Raji (cell line): ENCODE data around the gene RAB40C.

Experiments used
- POLR2A ChIP-seq: IDR thresholded peaks from 2 replicates; pipeline ENCODE4 v1.6.1; 2011; ENCODE audit warnings: low read depth, low read length, control low read depth; ENCODE audit not compliant: insufficient read depth

RAB40C gene

DNA sequence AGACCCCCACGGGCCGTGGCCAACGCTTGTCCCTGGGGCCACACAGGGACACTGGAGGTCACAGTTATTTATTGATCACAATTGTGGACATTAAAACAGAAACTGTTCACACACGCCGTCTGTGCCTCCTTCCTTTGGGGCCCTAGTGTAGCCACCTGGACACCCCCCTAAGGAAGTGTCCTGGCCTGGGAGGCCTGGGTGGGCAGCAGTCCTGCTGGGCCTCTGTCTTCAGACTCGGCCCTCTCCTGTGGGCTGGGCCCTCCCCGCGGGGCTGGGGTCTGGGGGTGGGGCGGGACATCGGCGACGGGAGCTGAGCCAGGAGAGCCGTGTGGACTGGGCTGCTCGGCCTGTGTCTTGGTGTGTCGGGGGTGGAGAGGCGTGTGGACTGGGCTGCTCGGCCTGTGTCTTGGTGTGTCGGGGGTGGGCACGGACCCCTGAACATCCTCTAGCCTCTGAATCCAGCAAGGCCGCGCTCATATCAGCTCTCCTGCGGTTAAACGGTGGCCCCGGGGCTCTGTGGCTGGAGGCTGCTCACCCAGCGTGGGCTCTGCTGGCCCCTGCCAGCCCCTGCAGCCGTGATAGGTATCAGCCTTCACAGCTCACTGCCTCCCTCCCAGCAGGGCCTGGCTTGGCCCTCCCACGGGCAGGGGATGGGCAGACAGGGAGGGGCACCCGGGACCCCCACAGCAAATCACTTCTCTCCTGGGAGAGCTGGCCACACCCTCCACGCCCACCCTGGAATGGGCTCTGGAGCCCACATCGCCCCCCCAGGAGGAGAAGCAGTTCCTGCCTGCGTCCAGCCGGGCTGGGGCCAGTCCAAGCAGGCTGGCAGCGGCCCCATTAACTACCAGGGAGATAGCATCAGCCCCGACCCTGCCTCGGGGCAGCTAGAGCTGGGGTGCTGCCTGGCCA lies 24.2 kb upstream of the RAB40C start:
- no peak for TF ChIP-seq POLR2A

DNA sequence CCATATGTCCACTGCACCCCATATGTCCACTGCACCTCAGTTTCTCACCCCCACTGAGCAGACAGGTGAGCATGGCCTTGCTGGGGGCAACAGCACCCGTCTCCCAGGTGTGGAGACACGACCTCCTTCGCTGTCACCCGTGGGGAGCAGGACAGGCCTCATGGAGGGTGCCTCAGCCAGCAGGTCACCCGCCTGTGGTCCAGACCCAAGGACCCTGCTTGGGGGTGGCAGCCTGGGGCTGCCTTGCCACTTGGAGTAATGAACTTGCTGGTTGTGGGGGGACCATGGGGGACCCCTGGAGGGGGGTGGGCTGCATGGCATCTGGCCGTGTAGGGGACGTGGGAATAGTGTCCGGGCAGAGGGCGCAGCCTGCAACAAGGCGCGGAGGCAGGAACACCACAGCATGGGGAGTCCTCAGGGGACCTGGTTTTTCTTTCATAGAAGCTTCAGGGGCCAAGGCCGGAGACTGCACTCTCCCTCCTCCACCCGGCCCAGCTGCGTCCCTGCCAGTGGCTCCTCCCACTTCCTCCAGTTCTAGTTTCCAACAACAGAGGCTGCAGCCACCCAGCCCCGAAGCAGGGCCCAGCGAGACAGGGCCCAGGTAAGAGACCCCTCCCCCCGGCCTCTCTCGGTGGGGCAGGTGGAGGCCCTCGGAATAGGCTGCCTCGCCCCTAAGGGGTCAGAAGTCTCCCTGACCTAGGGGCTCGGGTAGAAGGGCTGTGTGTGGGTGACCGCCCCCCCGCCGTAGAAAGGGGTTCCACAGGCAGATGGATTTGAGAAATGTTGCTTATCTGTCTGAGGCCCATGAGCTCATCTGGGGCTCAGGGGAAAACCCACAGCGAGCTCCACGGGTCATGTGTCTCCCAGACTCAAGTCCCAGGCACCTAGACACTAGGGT lies 23.1 kb upstream of the RAB40C start, which contains the start of gene NHLRC4:
Gene NHLRC4, plus strand, starts transcription at position 531 of the 898 bp plus-strand sequence. CDS start 1,043 bp downstream, outside the sequence.
- TF ChIP-seq POLR2A = peak; percentile 43

GRCh38 chr16:567373-568256 lies 22.3 kb upstream of the RAB40C start:
- no peak for TF ChIP-seq POLR2A

GRCh38 chr16:568401-569258 lies 21.2 kb upstream of the RAB40C start:
- TF ChIP-seq POLR2A = no peak

DNA sequence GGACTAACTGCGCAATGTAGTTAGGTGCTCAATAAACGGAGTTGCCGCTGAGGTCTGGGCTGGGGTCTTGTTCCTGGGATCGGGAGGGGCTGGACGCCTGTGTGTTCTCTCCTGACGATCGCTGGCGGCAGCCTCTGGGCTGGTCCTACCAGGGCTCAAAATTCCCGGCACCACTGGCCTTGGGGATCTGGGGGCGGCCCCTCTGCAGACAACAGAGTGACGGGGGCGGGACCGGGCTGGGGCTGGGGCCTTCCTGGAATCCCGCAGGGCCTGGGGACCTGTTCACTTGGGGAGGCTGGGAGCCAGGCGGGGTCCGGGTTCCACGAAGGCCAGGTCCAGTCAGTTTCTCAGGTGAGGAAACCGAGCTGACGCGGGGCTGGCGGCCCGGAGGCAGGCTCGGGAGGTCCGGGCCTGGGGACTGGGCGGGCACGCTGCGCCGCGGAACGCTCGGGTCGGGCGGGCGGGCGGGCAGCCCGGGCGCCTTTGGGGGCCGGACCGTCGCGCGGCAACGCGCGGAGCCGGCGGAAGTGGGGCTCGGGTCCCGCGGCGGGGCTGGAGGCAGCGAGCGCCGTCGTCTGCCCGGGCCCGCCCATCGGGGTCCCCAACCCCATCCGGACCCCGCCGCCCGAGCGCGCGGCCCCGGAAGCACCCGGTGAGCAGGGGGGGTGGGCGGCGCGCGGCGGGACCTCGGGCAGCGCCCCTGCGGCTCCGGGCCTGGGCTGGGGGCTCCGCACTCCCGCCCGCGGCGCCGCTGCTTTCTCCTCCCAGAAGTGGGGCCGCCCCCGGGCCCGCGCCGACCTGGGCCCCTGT lies 20.2 kb upstream of the RAB40C start, which contains the start of gene PIGQ:
Gene PIGQ, plus strand, starts transcription at position 524 of the 810 bp plus-strand sequence. CDS start 4,107 bp downstream, outside the sequence.
- TF ChIP-seq POLR2A = peak; percentile 67; the same call in 1 of the 2 replicates

DNA sequence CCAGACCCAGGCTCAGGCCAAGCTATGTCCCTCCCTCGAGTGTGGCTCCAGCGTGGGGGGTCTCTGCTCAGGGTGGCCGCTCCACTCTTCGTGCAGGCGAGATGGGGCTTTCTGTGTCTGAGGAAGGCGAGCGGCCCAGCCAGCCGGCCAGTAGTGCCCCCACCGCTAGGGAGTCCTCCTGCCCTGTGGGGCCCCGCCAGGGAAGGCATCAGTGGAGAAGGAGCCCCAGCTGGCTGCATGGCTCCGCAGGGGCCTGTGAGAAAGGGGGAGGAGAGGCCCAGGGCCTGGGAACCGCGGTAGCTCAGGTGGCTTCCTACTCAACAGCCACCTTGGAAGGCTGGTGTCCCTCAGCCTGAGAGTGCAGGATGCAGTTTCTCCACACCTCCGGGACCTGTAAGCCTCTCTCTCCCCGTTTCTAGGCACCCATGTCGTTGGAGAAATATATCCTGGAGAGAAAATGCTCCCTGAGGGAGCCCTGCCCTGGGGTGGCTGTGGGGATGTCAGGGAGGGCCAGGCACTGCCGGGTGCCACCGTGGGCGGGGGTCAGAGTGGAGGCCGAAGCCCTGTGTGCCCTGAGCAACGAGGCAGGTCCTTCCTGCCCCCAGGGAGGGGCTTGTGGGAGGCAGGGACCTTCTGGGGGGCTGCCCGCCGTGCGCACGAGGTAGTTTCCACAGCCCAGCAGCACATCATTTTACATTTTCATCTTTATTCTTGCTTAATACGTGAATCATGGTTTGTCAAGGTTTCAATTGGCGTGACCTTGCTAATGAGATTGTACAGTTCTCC lies 16.8 kb upstream of the RAB40C start:
- TF ChIP-seq POLR2A = no peak

GRCh38 chr16:574021-574760 lies 15.7 kb upstream of the RAB40C start:
- TF ChIP-seq POLR2A = no peak

- no peak for TF ChIP-seq POLR2A
Measured at GRCh38 chr16:575354-576196, 14.3 kb upstream of the RAB40C start.

GRCh38 chr16:576197-576822 lies 13.6 kb upstream of the RAB40C start:
- no peak for TF ChIP-seq POLR2A

GRCh38 chr16:576823-577201 lies 13.1 kb upstream of the RAB40C start:
- TF ChIP-seq POLR2A = no peak
